GM13977 (cell line): Measurements from ENCODE around the gene ROBO4.

Source experiments
- DNase-seq: peaks from one replicate; pipeline ENCODE4 v3.0.0; 2012; ENCODE audit warnings: low spot score
- in situ Hi-C: fragments of 300-500 bp; cut with MboI; formaldehyde crosslinking; loops from one replicate; pipeline ENCODE4 v1.12.0; 2022; ENCODE audit warnings: low sequenced_read_pairs, low pct_unique_long_range_greater_than_20kb, mixed read lengths, inconsistent platforms; ENCODE audit not compliant: unreplicated experiment
- TF ChIP-seq, protein P1 (sequence below): IDR thresholded peaks from 2 replicates; pipeline ENCODE4 v1.5.1; 2012; ENCODE audit warnings: mild to moderate bottlenecking, control low read depth; ENCODE audit not compliant: insufficient read depth; ENCODE audit errors: extremely low read depth, missing control alignments

ROBO4 gene

DNA sequence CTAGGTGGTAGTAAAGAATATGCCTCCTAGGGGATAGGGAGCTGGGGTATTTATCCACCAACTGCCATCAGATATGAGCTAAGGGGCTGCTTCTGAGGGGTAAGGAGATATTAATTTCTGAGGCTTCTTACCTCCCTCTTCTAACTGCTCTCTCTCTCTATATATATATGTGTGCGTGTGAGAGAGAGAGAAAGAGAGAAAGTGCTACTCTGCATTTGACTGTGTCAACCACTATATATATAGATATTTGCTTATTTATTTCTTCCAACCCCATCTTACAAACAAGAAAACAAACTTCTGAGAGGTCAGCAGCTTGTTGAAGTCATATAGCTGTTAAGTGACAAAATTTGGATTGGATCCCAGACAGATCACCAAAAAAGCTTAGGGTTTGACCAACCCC, 44.0 kb upstream of the ROBO4 start:
- TF ChIP-seq, protein P1, sequence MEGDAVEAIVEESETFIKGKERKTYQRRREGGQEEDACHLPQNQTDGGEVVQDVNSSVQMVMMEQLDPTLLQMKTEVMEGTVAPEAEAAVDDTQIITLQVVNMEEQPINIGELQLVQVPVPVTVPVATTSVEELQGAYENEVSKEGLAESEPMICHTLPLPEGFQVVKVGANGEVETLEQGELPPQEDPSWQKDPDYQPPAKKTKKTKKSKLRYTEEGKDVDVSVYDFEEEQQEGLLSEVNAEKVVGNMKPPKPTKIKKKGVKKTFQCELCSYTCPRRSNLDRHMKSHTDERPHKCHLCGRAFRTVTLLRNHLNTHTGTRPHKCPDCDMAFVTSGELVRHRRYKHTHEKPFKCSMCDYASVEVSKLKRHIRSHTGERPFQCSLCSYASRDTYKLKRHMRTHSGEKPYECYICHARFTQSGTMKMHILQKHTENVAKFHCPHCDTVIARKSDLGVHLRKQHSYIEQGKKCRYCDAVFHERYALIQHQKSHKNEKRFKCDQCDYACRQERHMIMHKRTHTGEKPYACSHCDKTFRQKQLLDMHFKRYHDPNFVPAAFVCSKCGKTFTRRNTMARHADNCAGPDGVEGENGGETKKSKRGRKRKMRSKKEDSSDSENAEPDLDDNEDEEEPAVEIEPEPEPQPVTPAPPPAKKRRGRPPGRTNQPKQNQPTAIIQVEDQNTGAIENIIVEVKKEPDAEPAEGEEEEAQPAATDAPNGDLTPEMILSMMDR: no peak
- in situ Hi-C loops: no loop called here

DNA sequence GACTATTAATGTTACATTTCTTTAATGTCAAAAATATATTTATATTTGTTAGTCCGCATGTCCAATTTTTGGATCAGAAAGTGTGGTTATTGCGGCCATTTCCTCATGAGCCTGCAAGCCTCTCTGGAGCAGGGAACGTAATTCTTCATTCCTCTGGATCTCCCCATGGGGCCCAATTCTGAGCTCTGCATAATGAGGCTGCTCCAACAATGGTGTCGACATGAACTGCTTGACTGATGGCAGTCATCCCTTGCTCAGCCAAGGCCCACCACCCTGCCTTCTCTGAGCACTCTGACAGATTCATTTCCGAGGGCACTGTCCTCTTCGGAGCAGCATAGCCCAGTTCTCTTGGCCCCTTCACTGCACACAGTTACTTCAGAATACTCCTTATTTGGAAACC, 41.3 kb upstream of the ROBO4 start:
- in situ Hi-C loops: no loop called here
- no peak for DNase-seq
- TF ChIP-seq, protein P1: no peak

More for the DNA sequence above, 44.0 kb upstream of the ROBO4 start:
- DNase-seq: no peak

DNA sequence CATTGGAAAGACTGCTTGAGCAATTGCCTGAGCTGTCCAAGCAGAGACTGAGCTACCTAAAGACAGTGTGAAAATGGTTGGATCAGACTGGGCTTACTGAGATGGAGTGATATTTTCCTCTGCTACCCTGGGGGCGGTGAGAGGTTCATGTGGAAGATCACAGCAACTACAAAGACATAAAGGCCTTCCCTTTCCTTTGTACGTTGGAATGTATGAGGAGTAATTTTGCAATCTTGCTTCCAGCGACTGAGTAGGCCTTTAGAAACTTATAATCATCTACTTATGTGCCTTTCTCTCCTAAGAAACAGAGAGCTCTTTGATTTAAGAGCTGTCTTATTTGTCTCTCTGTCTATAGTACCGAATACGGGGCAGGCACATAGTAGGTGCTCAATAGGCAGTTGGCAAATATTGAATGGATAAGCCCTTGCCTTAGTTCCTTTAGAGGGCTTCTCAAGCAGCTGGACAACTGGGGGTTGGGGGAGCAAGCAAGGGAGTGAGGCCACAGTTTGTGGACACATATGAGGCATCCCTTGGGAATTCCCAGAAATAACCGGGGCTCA, 40.6 kb upstream of the ROBO4 start:
- no peak for DNase-seq
- TF ChIP-seq, protein P1: no peak

DNA sequence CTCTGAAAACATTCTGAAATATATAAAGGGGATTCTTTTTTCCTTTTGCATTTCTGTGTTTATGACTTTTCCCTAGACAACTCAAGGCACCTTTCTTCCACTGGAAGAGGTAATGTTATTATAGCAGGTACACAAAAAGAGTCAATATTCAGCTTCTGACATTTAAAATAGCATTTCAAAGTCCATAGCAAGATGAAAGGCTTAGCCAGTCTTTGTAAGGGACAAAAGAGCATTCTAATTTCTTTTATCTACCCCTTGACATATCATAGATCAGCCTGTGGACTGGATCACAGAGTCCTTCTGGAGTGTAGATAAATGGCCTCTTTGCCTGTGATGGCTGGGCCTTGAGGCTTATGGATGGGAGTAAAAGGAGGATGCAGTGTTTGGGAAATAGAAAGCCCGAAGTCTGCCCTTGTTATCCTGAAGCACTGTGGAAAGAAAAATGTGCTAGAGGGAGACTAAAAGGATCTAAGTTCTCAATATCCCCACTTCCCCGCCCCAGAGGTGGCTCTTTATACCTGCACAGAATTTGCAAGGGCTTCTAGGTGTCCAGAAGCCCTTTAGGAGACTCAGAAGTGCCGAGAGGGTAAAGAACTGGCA, 39.8 kb upstream of the ROBO4 start:
- no peak for DNase-seq
- in situ Hi-C loops: no loop called here
- TF ChIP-seq, protein P1: no peak

More for the DNA sequence above, 40.6 kb upstream of the ROBO4 start:
- in situ Hi-C loops: no loop called here

DNA sequence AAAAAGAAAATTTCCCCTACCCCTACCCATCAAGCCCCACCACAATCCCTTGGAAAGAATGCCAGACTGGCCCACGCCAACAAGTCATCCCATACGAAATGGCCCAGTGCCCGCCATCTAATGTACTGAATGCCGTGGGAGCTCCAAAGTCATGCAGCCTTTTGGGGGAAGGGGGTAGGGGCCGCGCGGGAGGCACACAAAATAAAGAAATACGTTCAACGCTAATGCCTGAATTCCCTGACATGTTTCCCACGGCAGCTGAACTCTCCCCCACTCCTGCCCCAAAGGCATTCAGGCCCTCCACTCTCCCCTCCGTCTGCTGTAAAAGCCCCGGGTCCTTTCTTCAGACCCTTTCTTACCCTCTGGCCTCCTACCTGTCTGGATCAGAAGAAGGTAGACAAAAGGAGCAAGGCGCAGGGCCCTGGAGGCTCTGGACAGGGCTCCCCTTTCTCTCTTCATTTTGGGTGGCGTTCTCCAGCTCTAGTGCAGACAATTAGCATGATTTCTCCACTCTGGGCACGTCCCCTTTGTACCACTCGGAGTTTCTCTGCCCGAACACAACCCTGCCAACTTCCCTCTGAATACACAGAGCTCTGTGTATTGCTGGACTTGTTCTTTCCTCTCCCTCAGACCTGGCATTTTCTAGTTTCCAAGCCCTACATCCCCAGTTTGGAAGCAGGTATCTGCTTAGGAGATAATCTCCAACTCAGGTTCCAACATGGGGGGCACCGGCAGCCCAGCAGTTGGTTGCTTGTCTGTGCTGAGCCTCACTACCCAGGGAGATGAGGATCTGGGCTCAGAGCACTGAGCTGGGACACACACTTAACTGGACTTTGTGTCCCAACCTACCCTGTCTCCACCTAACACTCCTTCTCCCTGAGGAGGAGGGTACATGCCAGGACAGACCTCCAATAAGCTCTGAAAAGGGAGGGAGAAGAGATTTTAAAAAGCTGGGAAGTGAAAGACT, 38.2 kb upstream of the ROBO4 start, which contains the start of gene HEPACAM:
HEPACAM (minus strand) TSS at position 500 of the 967 bp plus-strand sequence; CDS start at position 459, 41 bp downstream.
- DNase-seq: no peak
- in situ Hi-C loops: no loop called here

More for the DNA sequence above, 38.2 kb upstream of the ROBO4 start, which contains the start of gene HEPACAM:
- TF ChIP-seq, protein P1: no peak
